ENCODE measurements around the gene PLAC1. TPM values are rescaled to one million over a fixed set of nuclear protein-coding genes. Genes with fewer than 3 reads are reported as not detected.

Gene PLAC1, protein sequence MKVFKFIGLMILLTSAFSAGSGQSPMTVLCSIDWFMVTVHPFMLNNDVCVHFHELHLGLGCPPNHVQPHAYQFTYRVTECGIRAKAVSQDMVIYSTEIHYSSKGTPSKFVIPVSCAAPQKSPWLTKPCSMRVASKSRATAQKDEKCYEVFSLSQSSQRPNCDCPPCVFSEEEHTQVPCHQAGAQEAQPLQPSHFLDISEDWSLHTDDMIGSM
- total RNA-seq (not detected), polyA plus RNA-seq (not detected)

DNA sequence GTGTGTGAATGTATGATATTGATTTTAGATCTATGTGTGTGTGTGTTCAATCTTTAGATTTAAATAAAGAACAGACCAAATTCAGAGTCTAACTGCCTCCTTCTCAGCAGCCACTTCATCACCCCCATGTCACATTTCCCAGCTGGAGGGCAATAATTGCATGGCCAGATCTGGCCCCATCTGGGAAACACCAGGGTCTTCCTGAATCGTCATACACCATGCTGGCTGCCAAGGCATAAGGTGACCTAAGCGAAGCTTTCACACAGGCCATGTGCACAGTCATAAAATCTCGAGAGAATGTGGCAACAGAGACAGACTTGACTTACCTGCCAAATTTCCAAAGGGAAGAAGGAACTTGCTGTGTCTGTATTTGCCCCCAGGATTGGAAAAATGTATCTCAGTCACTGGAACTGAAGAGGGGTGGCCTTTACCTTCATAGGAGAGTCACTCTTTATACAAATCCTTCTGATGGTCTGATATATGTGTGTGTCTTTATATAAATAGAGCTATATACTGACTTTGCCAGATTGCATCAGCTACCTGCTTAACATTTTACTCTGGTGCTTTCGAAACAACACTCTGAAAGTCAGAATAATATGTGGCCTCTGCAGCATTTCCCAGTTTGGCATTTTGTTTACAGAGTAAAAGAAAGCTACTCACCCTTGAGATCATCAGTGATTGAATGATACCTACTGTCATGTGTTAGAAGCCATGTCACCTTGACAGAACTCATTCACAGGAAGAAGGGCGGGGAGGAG lies at the start of gene PLAC1:
TSS of gene PLAC1 (minus strand) at position 470 of the 758 bp plus-strand sequence. CDS start 91,789 bp downstream, outside the sequence.
- Mint-ChIP-seq H3K27ac (no peak within 1 kb of the TSS), H3K36me3 (no peaks in the 10 kb centered on the region), H3K4me1 (no peaks in the 10 kb centered on the region), H3K27me3 (peaks cover 14% of the 10 kb centered on the region), H3K9me3 (no peaks in the 10 kb centered on the region), H3K4me3 (no peak within 1 kb of the TSS)
- H3K9me3 ChIP-seq (ENCODE audit: control insufficient read depth in 2 of 2, low read length in 2 of 2) = no peaks in the 10 kb centered on the region
- H3K27ac ChIP-seq (ENCODE audit: insufficient read depth, low read length, poor library complexity, severe bottlenecking) = no peak within 1 kb of the TSS
- ATAC-seq (ENCODE audit: low read depth in 2 of 2) (no peak), DNase-seq (no peak)
- no peaks in the 10 kb centered on the region for H3K4me1 ChIP-seq (ENCODE audit: control insufficient read depth, insufficient read depth, low read length, poor library complexity, severe bottlenecking)
- H3K4me3 ChIP-seq (ENCODE audit: low read depth, low read length) = no peak within 1 kb of the TSS
- no peaks in the 10 kb centered on the region for H3K36me3 ChIP-seq (ENCODE audit: control insufficient read depth, insufficient read depth, low read length)
- H3K27me3 ChIP-seq (ENCODE audit: control insufficient read depth, insufficient read depth, low read length) = no peaks in the 10 kb centered on the region

DNA sequence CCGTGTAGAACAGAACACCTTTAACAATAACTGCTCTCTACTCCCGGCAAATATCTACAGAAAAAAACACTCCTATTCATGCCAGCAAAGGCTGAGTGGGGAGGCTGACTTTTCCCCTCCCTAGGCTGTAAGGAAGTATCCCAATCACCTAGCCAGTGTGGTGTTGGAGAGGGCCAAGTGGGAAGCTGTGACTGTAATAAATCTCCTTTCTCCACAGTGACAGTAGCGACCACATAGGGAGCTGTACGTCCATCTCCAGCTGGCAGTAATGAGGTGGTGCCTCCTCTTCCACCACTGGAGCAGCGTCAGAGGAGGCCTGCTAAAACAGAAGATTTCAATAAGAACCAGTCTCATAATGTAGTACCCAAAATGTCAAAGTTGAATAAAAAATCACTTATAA lies 47.9 kb upstream of the PLAC1 start:
- no peaks in the 10 kb centered on the region for H3K27me3 ChIP-seq (ENCODE audit: control insufficient read depth, insufficient read depth, low read length)
- Mint-ChIP-seq H3K4me1 (no peaks in the 10 kb centered on the region), H3K27ac (no peak overlapping the region), H3K9me3 (peaks cover 0 to 2% (median 0%) of the 10 kb centered on the region in 7 donors), H3K27me3 (peaks cover 10% of the 10 kb centered on the region), H3K4me3 (no peak overlapping the region), H3K36me3 (no peaks in the 10 kb centered on the region)
- ATAC-seq (ENCODE audit: low read depth in 2 of 2) (no peak), DNase-seq (no peak)
- H3K4me1 ChIP-seq (ENCODE audit: control insufficient read depth, insufficient read depth, low read length, poor library complexity, severe bottlenecking) = no peaks in the 10 kb centered on the region
- H3K36me3 ChIP-seq (ENCODE audit: control insufficient read depth, insufficient read depth, low read length) = no peaks in the 10 kb centered on the region
- H3K9me3 ChIP-seq (ENCODE audit: control insufficient read depth in 2 of 2, low read length in 2 of 2) = no peaks in the 10 kb centered on the region
- no peak overlapping the region for H3K4me3 ChIP-seq (ENCODE audit: low read depth, low read length)
- no peak overlapping the region for H3K27ac ChIP-seq (ENCODE audit: insufficient read depth, low read length, poor library complexity, severe bottlenecking)

DNA sequence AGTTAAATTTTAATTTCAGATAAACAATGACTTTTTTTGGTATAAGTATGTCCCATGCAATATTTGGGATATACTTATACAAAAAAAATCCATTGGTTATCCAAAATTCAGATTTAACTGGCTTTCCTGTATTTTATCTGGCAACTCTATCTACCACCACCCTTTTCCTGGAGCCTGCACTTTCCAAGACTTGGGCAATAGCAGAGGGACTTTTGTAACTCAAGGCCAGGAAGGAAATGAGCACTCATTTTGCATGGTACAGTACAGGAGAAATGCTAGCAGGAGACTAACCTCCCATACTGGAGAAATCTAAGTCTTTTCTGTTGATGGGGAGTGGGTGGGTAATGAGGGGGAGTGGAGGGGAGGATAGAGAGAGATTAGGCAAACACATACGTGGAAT lies 37.7 kb upstream of the PLAC1 start:
- Mint-ChIP-seq H3K4me1 (no peaks in the 10 kb centered on the region), H3K9me3 (peaks cover 0 to 4% (median 0%) of the 10 kb centered on the region in 7 donors), H3K27ac (no peak overlapping the region), H3K27me3 (peaks cover 7% of the 10 kb centered on the region), H3K4me3 (no peak overlapping the region), H3K36me3 (no peaks in the 10 kb centered on the region)
- Histone ChIP-seq H3K9me3 (ENCODE audit: control insufficient read depth in 2 of 2, low read length in 2 of 2) (no peaks in the 10 kb centered on the region), H3K27ac (ENCODE audit: insufficient read depth, low read length, poor library complexity, severe bottlenecking) (no peak overlapping the region), H3K4me1 (ENCODE audit: control insufficient read depth, insufficient read depth, low read length, poor library complexity, severe bottlenecking) (no peaks in the 10 kb centered on the region), H3K27me3 (ENCODE audit: control insufficient read depth, insufficient read depth, low read length) (no peaks in the 10 kb centered on the region), H3K4me3 (ENCODE audit: low read depth, low read length) (no peak overlapping the region), H3K36me3 (ENCODE audit: control insufficient read depth, insufficient read depth, low read length) (no peaks in the 10 kb centered on the region)
- DNase-seq (no peak), ATAC-seq (ENCODE audit: low read depth in 2 of 2) (no peak)

DNA sequence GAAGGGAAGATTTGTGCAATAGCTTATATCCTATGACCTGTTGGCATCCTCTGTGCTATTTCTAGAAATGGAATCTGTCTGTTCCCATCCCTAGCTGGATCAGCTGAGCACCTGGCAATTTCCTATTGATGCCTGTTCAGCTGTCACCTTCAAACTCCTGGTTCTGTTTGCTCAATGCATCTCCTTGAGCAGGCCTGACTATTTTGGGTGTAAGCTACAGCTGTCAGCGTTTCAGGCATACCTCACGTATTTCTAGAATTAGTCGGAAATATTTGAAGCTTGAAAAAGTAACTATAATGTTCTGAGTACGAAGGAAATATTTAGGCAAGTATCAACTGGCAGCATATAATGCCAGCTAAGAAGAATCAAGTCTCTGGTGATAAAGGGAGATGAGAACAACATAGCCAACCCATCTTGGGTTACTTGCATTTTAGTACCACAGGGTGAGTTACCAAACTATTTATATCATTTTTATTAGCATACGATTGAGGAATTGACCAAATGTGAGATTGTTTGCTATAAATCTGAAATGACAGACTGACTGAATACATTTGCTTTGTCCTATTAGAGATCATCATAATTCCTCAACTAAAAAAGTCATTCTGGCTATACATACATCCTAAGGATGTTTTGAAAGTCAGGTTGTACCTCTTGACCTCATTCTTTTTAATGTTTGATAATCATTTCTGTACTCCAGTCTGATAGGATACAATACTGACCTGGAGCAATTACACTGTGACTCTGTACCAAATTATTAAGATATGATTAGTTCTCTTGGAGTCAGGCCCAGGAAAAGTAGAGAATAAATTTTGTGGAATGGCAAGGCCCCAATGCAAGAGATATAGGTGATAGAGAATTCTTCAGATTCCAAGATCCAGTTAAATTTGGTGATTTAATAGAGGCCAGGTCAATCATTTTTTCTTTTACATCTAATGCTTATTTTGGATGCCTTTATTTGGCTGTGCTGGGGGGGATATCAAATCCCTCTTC lies 36.4 kb upstream of the PLAC1 start:
- Mint-ChIP-seq H3K4me1 (no peaks in the 10 kb centered on the region), H3K27me3 (peaks cover 9% of the 10 kb centered on the region), H3K27ac (no peak overlapping the region), H3K4me3 (no peak overlapping the region), H3K9me3 (peaks cover 0 to 4% (median 0%) of the 10 kb centered on the region in 7 donors), H3K36me3 (no peaks in the 10 kb centered on the region)
- ATAC-seq (ENCODE audit: low read depth in 2 of 2) (no peak), DNase-seq (no peak)
- Histone ChIP-seq H3K27me3 (ENCODE audit: control insufficient read depth, insufficient read depth, low read length) (no peaks in the 10 kb centered on the region), H3K27ac (ENCODE audit: insufficient read depth, low read length, poor library complexity, severe bottlenecking) (no peak overlapping the region), H3K4me1 (ENCODE audit: control insufficient read depth, insufficient read depth, low read length, poor library complexity, severe bottlenecking) (no peaks in the 10 kb centered on the region), H3K36me3 (ENCODE audit: control insufficient read depth, insufficient read depth, low read length) (no peaks in the 10 kb centered on the region), H3K9me3 (ENCODE audit: control insufficient read depth in 2 of 2, low read length in 2 of 2) (no peaks in the 10 kb centered on the region), H3K4me3 (ENCODE audit: low read depth, low read length) (no peak overlapping the region)

DNA sequence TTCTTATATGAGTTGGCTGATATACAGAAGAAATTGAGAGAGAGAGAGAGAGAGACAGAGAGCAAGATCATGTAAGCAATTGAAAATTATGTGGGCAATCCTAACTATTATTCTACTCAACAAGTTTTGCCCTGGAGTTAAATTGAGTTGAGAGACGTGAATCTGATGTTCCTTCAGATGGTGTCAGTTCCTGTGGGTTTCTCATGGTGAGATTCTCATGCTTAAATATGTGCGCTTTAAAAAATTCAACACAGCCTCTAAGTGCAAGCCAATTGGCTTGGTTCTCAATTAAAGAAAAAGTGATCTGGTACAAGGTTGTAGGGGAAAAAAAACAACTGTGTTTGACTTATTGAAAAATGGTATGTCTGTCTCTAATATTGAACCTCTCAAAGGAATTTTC lies 35.4 kb upstream of the PLAC1 start:
- H3K9me3 ChIP-seq (ENCODE audit: control insufficient read depth in 2 of 2, low read length in 2 of 2) = no peaks in the 10 kb centered on the region
- Mint-ChIP-seq H3K27me3 (peaks cover 10% of the 10 kb centered on the region), H3K9me3 (peaks cover 0 to 5% (median 0%) of the 10 kb centered on the region in 7 donors), H3K4me3 (no peak overlapping the region), H3K4me1 (no peaks in the 10 kb centered on the region), H3K27ac (no peak overlapping the region), H3K36me3 (no peaks in the 10 kb centered on the region)
- no peak overlapping the region for H3K27ac ChIP-seq (ENCODE audit: insufficient read depth, low read length, poor library complexity, severe bottlenecking)
- H3K36me3 ChIP-seq (ENCODE audit: control insufficient read depth, insufficient read depth, low read length) = no peaks in the 10 kb centered on the region
- DNase-seq (no peak), ATAC-seq (ENCODE audit: low read depth in 2 of 2) (no peak)
- no peak overlapping the region for H3K4me3 ChIP-seq (ENCODE audit: low read depth, low read length)
- H3K4me1 ChIP-seq (ENCODE audit: control insufficient read depth, insufficient read depth, low read length, poor library complexity, severe bottlenecking) = no peaks in the 10 kb centered on the region
- no peaks in the 10 kb centered on the region for H3K27me3 ChIP-seq (ENCODE audit: control insufficient read depth, insufficient read depth, low read length)

DNA sequence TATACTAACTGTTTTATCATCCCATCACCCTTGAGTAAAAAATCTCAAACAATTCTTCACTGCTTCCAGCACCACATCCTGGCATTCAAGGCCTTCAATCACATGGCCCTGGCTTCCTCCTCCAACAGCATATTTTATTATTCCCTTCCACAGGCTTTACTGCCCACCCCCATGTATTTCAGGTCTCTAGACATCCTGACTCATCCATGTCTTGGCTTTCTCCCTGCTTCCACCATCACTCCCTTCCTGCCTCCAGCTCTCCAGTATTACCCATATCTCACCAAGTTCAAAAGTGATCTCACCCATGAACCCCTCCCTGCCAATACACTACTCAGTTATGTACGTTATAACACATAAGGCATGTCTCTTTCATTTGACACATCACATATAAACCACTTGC lies 34.7 kb upstream of the PLAC1 start:
- Histone ChIP-seq H3K27me3 (ENCODE audit: control insufficient read depth, insufficient read depth, low read length) (no peaks in the 10 kb centered on the region), H3K36me3 (ENCODE audit: control insufficient read depth, insufficient read depth, low read length) (no peaks in the 10 kb centered on the region), H3K9me3 (ENCODE audit: control insufficient read depth in 2 of 2, low read length in 2 of 2) (no peaks in the 10 kb centered on the region), H3K4me1 (ENCODE audit: control insufficient read depth, insufficient read depth, low read length, poor library complexity, severe bottlenecking) (no peaks in the 10 kb centered on the region), H3K27ac (ENCODE audit: insufficient read depth, low read length, poor library complexity, severe bottlenecking) (no peak overlapping the region), H3K4me3 (ENCODE audit: low read depth, low read length) (no peak overlapping the region)
- ATAC-seq (ENCODE audit: low read depth in 2 of 2) (no peak), DNase-seq (no peak)
- Mint-ChIP-seq H3K9me3 (peaks cover 0 to 2% (median 0%) of the 10 kb centered on the region in 7 donors), H3K27ac (no peak overlapping the region), H3K27me3 (peaks cover 10% of the 10 kb centered on the region), H3K36me3 (no peaks in the 10 kb centered on the region), H3K4me1 (no peaks in the 10 kb centered on the region), H3K4me3 (no peak overlapping the region)

DNA sequence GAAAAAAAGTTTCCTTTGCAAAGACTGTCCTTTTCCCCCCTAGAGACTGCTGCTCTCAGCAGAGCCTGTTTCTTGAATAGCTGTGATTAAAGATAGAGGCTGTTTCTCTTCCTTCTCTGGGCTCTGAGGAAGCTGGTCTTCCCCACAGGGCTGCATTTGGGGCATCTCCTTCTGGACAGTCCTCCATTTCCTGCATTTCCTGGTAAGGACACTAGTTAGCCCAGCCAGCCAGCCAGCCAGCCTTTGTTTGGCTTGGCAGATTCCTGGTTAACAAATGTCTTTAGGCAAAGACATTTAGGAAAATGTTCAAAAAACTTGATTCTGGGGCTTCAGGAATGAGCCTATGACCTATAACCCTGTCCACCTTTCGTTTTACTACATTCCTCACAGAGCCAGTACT lies 34.0 kb upstream of the PLAC1 start:
- Mint-ChIP-seq H3K4me3 (no peak overlapping the region), H3K27ac (no peak overlapping the region), H3K27me3 (peaks cover 10% of the 10 kb centered on the region), H3K36me3 (no peaks in the 10 kb centered on the region), H3K9me3 (peaks cover 0 to 2% (median 0%) of the 10 kb centered on the region in 7 donors), H3K4me1 (no peaks in the 10 kb centered on the region)
- no peaks in the 10 kb centered on the region for H3K4me1 ChIP-seq (ENCODE audit: control insufficient read depth, insufficient read depth, low read length, poor library complexity, severe bottlenecking)
- H3K9me3 ChIP-seq (ENCODE audit: control insufficient read depth in 2 of 2, low read length in 2 of 2) = no peaks in the 10 kb centered on the region
- no peak for ATAC-seq (ENCODE audit: low read depth in 2 of 2)
- no peaks in the 10 kb centered on the region for H3K36me3 ChIP-seq (ENCODE audit: control insufficient read depth, insufficient read depth, low read length)
- H3K4me3 ChIP-seq (ENCODE audit: low read depth, low read length) = no peak overlapping the region
- no peaks in the 10 kb centered on the region for H3K27me3 ChIP-seq (ENCODE audit: control insufficient read depth, insufficient read depth, low read length)
- H3K27ac ChIP-seq (ENCODE audit: insufficient read depth, low read length, poor library complexity, severe bottlenecking) = no peak overlapping the region
- no peak for DNase-seq

Data from CD4-positive, CD25-positive, alpha-beta regulatory T cell (primary cell).